NCI-H345 (cell line): ENCODE data around the gene MYLK3.
"Not testable (repeated sequence)": the region's sequence is repeated elsewhere in the genome, so short reads cannot be mapped to it uniquely, and the experiment has no call there.

Source experiments
- DNase-seq: peaks from one replicate; lab custom pipeline; 2025; lab: John Stamatoyannopoulos, UW

The MYLK3 gene

DNA sequence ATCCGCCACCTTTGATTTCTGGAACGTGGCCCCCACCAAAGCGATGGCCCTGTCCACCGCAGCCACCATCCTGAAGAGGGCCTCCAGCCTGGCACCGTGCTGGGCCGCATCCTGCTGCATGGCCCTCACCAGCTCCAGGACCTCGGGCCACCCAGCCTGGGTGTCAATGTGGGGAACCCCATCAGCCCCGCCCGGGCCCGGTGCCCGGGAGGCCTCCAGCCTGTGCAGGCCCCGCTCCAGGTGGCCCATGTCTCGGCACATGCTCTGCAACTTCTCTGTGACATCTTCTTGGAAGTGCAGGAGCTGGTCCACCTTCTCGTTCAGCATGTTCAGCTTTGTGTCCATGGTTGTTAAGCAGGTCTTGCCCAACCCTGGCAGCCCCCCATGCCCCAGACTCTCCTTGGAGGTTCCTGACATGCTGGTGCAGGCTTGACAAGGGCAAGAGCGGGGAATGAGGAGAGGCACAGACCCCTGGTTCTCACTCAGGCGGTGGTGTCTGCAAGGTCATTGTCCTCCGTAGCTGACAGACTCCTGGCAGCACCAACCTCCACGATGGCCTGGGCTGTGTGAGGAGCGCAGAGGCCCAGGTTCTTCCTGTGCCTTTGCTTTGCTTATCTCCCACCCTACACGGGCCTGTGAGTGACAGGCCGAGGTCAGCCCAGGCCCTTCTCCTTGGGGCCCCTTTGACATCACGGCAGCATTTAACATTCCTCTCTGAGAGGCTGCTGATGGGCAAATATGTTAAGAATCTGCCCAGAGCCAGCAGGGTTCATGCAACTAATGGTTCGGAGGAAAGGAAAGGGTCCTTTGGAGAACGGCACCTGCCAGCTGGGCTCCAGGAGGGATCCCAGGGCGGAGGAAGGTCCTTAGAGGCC, at the start of gene MYLK3:
Gene MYLK3 (minus strand): TSS at position 568 of the 875 bp plus-strand sequence. CDS start 151 bp downstream, at position 417.
- no peak for DNase-seq

DNA sequence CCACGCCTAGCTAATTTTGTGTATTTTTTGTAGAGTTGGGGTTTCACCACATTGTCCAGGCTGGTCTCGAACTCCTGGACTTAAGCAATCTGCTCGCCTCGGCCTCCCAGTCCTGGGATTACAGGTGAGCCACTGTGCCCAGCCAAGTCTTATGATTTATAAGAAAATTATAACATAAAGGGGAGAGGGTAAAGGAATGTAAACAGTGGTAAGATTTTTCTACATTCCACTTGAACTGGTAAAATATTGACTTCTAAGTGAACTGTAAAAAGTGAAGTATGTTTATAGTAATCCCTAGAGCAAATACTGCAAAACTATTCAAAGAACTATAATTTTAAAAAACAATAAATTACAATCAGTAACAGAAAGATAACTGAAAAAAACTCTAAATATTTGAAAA, 49.4 kb upstream of the MYLK3 start:
- no peak for DNase-seq

DNA sequence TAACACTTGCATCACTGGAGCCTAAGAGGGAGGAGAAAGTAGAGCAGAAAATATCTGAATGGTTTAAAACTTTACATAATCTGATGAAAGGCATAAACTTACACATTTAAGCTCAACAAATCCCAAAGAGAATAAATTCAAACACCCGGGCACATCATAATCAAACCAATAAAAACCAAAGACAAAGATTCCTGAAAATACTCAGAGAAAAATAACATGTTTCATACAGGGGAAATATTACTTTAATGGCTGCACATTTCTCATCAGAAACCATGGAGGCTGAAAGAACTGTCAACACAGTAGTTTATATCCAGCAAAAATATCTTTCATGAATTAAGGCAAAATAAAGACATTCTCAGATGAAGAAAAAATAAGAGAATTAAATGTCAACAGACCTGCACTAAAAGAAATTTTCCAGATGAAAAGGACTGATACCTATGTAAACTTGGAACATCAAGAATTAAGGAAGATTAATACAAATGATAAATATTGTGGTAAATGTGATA, 48.7 kb upstream of the MYLK3 start:
- no peak for DNase-seq

DNA sequence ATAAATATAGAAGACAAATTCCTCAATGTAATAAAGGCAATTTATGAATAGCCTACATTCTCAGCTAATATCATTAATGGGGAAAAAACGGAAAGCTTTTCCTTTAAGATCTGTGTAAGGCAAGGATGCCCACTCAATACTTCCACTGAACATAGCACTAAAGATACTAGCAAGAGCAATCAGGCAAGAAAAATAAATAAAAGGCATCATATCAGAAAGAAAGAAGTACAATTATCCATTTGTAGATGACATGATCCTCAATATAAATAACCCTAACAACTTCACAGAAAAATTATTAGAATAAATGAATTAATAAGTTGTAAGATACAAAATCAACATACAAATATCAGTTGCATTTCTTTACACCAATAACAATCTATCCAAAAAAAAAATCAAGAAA, 45.7 kb upstream of the MYLK3 start:
- no peak for DNase-seq

DNA sequence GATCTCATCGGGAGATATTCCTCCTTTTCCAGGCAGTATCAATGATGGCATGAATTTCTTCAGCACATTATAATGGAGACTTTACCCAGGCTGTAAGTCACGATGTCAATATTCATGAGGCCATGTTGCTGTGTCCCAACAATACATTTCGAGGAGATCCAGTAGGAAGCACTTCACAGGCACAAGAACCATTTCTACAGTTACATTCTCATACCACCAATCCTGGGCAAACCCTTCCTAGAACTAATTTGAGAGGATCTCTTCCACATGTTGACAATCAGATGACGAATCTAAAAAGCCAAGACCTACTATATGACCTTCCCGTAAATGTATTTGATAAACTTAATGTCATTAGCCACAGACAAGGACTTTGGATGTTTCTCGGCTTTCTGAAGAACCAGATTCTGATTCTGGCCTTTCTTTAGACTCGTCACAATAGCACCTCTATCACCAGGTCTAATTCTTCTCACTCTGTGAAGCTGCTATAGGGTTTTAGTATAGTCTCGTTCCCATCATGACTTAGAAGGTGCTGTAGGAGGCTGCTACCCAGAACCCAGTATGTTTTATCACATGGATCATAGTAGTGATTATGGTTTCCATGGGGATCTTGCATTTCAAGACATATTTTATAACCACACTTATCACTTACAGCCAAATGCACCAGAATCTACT, 42.6 kb upstream of the MYLK3 start:
- DNase-seq, result no peak

DNA sequence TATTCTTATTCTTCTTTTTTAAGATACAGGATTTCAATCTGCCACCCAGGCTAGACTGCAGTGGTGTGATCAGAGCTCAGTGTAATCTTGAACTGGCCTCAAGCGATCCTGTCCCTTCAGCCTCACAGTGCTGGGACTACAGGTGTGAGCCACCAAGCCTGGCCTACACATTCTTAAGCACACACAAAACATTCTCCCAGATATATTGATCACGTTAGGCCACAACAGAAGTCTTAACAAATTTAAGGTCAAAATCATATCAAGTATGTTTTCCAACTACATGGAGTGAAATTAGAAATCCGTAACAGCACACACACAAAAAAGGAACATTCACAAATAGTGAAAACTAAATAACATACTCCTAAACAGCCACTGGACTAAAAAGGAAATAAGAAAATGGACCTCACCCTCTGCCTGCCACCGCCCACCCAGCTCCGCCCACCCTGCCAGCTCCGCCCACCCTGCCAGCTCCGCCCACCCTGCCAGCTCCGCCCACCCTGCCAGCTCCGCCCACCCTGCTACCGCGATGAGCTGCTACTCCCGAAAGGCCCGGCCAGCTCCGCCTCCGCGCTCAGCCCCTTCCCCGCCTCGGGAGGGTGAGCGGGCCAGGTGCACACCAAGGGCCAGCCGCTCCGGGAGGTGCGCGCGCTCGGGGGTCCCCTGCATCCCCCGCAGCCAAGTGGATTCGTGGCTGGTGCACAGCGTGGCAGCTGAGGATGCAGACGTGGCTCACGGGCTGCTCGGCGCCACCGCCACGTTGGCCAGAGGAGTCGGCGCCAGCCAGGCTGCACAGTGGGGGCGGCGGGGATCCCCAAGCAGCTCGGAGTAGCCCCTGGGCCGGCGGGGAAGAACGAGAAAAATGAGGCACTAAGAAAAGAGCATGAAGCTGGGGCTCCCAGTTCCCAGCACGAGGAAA, 41.6 kb upstream of the MYLK3 start:
- peak; percentile 54 for DNase-seq

DNA sequence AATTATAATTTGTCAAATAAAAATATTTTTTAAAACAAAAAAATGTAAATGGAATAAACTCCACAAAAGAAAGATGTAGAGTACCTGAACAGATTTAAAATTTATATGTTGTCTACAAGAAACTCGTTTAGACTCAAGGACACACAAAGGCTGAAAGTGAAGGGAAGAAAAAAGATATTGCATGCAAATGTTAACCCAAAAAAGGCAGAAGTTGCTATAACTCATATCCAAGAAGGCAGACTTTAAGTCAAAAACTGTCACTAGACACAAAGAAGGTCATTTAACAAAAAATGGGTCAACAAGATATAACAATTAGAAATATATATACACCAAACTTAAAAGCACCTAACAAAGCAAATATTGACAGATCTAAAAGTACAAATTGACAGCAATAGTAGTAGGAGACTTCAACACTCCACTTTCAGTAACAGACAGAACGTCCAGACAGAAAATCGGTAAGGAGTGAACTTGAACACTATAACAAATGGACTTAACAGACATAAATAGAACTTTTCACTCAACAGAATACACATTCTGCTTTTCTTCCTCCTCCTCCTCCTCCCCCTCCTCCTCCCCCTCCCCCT, 40.8 kb upstream of the MYLK3 start:
- no peak for DNase-seq

DNA sequence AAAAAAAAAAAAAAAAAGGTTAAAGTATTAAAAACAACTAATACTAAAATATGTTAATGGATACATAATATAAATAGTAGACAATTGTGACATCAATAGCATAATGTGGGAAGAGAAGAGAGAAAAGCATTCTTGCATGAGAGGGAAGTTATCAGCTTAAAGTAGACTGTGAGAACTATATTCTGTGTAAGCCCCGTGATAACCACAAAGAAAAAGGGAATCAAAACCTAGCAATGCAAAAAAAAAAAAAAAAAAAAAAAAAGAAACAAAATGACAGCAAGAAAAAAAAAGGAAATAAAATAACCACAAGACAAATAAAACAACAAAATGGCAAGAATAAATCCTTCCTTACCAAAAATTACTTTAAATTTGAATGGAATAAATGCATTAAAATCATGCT, 39.8 kb upstream of the MYLK3 start:
- no peak for DNase-seq

DNA sequence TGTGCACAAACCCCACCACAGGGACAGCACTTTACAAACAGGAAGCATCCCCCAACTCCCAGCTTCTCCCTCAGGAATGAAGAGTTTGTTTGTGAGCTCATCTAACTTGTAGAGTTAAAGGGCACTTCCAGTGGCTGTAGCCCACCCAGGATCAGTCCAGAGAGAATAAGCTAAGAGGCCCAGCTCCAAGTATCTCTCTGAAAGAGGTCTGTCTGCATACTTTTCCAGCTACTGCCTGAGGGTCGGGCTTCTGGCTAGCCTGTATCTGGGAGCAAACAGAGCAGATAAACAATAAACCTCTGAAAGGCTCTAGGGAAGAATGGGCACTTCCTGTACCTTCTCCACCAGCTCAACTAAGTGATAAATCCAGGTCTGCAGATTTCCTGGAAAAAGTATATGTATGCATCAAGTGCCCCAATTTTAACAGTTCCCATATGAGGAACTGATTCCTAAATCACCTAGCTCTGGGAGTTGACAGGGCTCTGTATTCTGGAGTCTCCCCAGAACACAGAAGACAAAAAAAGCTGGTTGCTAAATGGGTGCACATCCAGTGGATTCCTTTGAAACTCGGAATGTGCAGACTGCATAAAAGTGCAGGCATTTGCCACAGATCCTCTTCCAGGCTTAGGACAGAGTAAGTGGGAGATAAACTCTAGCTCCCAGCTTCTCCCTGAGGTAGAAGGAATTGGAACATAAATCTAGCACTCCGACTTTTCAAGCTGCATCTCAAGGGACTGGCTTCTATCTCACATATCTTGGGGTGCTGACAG, 37.1 kb upstream of the MYLK3 start:
- no peak for DNase-seq

DNA sequence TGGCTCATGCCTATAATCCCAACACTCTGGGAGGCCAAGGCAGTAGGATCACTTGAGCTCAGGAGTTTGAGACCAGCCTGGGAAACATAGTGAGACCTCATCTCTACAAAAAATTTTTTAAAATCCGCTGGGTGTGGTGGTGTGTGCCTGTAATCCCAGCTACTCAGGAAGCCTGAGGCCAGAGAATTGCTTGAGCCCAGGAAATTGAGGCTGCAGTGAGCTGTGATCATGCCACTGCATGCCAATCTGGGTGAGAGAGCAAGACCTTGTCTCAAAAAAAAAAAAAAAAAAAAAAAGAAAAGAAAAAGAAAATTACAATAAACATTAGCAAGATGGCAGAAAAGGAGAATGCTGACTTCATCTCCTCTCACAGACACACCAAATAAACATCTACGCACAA, 36.4 kb upstream of the MYLK3 start:
- not testable (repeated sequence) for DNase-seq

DNA sequence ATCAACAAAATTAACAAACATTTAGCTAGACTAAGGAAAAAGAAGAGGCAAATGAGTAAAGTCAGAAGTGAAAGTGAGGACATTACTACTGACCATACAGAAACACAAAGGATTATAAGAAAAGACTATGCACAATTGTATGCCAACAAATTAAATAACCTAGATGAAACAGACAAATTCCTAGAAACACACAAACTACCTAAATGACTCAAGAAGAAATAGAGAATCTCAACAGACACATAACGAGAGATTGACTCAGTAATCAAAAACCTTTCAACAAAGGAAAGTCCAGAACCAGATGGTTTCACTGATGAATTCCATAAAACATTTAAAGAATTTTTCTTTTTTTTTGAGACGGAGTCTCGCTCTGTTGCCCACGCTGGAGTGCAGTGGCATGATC, 35.7 kb upstream of the MYLK3 start:
- no peak for DNase-seq

DNA sequence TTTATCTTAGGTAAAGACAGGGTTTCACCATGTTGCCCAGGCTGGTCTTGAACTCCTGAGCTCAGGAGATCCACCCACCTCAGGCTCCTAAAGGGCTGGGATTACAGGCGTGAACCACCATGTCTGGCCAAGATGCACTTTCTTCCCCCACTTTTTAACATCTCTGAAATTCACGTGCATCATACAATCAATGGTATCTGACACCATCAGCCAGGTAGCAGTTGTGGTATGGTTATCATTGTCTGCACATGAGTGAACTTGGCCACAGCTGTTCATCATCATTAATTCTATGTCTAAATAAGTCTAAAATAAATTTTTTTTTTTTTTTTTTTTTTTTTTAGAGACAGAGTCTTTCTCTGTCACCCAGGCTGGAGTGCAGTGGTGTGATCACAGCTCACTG, 34.2 kb upstream of the MYLK3 start:
- DNase-seq, result no peak

DNA sequence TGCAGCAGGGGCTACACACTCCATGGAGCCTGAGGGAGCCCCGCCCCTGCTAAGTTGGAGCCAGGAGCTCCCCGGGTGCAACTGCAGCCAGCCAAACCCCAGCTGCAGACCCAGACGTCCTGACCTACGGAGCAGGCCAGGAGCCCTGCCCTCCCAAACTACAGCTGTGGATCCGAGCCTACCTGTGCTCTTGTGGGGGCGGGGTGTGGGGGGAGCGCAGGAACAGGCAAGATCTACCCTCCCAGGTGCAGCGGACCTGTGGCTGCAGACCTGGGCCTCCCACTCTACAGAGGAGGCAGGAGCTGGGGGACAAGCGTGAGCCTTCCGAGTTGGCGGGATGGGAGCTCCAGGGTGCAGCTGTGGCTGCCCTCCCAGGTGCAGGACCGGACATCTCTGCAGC, 29.7 kb upstream of the MYLK3 start:
- DNase-seq, result no peak

DNA sequence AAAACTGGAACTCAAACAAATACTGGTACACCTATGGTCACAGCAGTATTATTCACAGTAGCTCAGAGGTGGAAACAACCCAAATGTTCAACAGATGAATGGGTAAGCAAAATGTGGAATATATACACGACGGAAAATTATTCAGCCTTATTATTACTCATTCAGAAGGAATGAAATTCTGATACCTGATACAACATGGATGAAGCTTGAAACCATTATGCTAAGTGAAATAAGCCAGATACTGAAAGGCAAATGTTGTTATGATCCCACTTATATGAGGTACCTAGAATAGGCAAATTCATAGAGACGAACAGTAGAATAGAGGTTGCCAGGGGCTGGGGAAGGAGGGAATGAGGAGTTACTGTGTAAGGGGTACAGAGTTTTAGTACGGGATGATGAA, 27.1 kb upstream of the MYLK3 start:
- no peak for DNase-seq

DNA sequence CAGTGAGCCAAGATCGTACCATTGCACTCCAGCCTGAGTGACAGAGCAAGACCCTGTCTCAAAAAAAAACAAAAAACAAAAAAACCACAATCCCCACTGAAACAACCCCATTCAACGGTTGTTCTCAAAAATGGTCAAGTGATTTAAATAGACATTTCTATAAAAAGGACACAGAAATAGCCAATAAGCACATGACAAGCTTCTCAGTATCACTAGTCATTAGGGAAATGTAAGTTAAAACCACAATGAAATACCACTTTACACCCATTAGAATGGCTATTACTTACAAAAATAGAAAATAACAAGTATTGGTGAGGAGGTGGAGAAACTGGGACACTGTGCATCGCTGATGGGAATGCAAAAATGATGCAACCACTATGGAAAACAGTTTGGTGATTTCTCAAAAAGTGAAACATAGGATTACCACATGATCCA, 26.6 kb upstream of the MYLK3 start:
- DNase-seq, result no peak

DNA sequence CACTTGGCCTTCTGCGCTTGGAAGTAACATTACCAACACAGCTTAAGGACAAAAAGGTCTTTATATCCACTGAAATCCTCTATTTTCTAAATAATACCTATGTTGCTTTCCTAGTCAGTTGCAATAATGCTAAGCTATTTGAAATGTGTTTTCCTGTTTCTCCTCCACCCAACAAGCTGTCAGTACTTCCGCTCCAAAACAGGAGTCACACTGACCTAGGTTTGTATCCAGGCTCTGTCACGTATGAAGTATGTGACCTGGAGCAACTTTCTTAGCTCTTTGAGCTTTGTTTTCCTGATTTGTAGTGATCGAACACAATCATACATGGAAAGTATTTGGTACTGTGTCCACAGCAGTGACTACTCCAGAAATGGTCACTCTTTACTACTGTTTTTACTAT, 24.3 kb upstream of the MYLK3 start:
- DNase-seq, result no peak

DNA sequence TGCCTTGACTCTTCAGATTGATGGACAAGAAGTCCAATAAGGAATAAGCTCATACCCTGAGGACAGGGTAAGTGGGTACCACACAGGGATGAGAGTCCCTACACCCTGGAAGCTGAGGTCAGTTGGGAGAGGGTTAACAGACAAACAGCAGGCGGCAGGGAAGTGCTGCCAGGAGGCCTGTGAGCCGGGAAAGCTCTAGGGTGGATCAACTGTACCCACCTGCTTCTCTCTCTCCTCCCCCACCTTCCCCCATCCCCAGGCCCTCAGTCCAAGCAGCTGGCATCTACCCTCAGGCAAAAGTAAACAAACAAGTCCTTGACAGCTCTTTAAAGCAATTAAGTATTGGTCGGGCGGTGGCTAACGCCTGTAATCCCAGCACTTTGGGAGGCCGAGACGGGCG, 20.7 kb upstream of the MYLK3 start:
- peak; percentile 85 for DNase-seq

DNA sequence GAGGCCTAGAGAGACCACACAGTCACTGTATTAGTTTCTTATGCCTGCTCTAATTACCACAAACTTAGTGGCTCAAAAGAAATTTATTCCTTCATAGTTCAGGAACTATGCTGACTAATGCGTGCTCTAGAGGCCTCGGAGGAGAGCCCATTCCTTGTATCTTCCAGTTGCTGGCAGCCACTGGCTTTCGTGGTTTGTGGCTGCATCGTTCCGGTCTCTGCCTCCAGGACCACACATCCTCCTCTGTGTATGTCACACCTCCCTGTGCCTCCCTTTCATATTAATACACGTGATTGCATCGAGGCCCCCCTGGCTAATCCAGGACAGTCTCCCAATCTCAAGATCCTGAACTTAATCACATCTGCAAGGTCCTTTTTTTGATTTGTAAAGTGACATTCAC, 16.9 kb upstream of the MYLK3 start:
- DNase-seq, result no peak

DNA sequence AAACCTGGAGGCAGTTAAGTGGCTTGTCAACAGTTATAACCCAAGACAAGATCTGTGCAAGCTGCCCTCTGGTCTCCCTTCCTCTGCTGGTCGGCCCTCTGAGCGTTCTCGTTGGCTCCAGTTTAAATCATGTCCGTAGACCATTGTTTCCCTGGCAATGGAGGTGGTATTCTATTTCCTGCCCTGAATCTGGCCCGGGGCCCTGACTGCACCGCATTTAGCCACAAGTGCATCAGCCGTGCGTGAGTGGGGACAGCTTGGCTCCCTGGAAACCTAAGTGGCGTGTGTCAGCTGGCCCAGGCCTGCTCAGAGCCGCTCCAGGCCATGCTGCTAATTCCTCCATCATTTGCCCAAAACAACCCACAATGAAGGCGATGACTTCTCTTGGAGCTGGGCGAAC, 15.0 kb upstream of the MYLK3 start:
- DNase-seq, result peak; percentile 51

DNA sequence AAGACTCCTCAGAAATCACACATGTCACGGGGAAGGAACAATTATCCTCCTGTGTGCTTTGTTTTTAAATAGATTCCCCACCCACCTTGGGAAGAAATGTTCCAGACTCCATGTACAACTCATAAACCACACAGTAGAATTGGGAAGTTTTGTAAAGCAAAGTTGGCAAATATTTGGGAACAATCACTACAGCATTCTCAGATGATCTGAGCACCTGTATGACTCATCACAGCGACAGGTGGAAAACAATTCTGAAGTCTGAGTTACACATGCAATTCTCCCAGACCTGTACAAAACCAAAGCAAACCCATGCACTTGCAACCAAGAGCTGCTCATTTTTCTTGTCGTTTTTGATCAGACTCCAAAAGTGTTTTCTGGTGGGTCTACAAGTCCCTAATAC, 14.4 kb upstream of the MYLK3 start:
- peak; percentile 29 for DNase-seq

DNA sequence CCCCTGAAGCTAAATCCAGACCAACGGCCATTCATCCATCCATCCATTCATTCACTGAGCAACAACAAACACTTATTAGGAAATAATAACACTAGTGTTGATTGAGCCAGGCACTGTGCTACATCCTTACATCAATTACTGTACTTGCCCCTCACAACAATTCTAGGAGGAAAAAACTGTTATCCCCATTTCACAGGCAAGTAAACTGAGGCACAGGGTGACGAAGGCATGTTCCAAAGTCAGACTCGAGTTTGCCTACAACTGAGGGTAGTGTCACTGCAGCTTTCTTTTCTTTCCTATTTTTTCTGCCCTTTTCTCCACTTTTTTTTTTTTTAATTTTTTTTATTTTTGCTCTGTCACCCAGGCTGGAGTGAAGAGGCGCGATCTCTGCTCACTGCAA, 11.2 kb upstream of the MYLK3 start:
- no peak for DNase-seq
